ENCODE measurements around the gene GRID2. TPM values are rescaled to one million over a fixed set of nuclear protein-coding genes. Genes with fewer than 3 reads are reported as not detected.

GRID2 gene
- total and polyA plus RNA-seq, 2 of the 4 experiments (the other 2 are of a cell fraction), result under 0.01 TPM; not detected in 1

DNA sequence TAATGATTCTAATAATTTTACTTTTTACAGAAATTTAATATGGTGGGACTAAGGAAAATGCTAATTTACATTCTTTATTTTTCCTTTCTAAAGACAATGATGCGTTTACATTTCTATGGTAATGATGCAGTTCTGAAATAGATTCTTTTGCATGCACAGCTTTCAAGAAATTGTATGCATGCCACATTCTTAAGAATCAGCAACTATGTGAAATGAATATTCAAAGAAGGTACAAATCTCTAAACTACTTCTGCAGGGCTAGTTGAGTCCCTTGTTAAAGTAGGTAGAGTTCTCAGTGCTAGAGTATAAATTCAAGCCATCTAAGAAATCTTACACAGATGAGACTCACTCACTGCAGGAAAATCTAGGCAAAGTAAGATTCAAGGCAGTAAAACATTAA is 24.5 kb upstream of the GRID2 start:
- H2AK9ac ChIP-seq (replicated peaks; ENCODE audit: low read depth, low read length, poor library complexity), result no peak overlapping the region
- H4K91ac ChIP-seq (ENCODE audit: insufficient read depth, low read depth, low read length), result no peak overlapping the region
- H3K23ac ChIP-seq (ENCODE audit: low read depth, low read length), result no peak overlapping the region
- H4K8ac ChIP-seq (ENCODE audit: low read depth in 2 of 2, low read length in 2 of 2), result no peak overlapping the region
- H3K18ac ChIP-seq (ENCODE audit: low read depth, low read length), result no peak overlapping the region
- no peaks in the 10 kb centered on the region for H3K9me1 ChIP-seq (ENCODE audit: insufficient read depth, low read length)
- no peak overlapping the region for H2BK5ac ChIP-seq (ENCODE audit: low read depth, low read length, poor library complexity, severe bottlenecking)
- ChIA-PET CTCF (no interaction called here), POLR2A (ENCODE audit: unreplicated experiment) (no interaction called here)
- no peaks in the 10 kb centered on the region for H3K79me1 ChIP-seq (ENCODE audit: low read depth in 1 of 2, low read length in 2 of 2)
- BruUV-seq (replicated peaks), result no TSS peak
- no peak overlapping the region for H3K4me3 ChIP-seq (ENCODE audit: insufficient read depth, low read depth, low read length)
- no peaks in the 10 kb centered on the region for H3K36me3 ChIP-seq (ENCODE audit: control insufficient read depth, insufficient read depth, low read length)
- ATAC-seq (ENCODE audit: low read depth), result no peak
- H3K56ac ChIP-seq (ENCODE audit: extremely low read depth, insufficient read depth, low read length), result no peak overlapping the region
- dilution Hi-C loops (cut with HindIII; ENCODE audit: low sequenced_read_pairs, unreplicated experiment) (no loop called here), in situ Hi-C loops (cut with MboI; ENCODE audit: low sequenced_read_pairs) (no loop called here), intact Hi-C loops (cut with micrococcal nuclease) (no loop called here)
- H2AFZ ChIP-seq (replicated peaks; ENCODE audit: low read length, poor library complexity), result no peak overlapping the region
- no peak overlapping the region for H3K9ac ChIP-seq (ENCODE audit: low read depth, low read length)
- H3K27me3 ChIP-seq (ENCODE audit: control insufficient read depth, insufficient read depth, low read length), result no peaks in the 10 kb centered on the region
- H4K20me1 ChIP-seq (ENCODE audit: insufficient read depth, low read length), result no peaks in the 10 kb centered on the region
- TF ChIP-seq, protein P1, sequence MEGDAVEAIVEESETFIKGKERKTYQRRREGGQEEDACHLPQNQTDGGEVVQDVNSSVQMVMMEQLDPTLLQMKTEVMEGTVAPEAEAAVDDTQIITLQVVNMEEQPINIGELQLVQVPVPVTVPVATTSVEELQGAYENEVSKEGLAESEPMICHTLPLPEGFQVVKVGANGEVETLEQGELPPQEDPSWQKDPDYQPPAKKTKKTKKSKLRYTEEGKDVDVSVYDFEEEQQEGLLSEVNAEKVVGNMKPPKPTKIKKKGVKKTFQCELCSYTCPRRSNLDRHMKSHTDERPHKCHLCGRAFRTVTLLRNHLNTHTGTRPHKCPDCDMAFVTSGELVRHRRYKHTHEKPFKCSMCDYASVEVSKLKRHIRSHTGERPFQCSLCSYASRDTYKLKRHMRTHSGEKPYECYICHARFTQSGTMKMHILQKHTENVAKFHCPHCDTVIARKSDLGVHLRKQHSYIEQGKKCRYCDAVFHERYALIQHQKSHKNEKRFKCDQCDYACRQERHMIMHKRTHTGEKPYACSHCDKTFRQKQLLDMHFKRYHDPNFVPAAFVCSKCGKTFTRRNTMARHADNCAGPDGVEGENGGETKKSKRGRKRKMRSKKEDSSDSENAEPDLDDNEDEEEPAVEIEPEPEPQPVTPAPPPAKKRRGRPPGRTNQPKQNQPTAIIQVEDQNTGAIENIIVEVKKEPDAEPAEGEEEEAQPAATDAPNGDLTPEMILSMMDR (conservative IDR thresholded peaks at IDR 0.05; ENCODE audit: low read depth, low read length), result no peak
- no peak for TF ChIP-seq POLR2A (IDR thresholded peaks at IDR 0.05; ENCODE audit: low read depth, low read length)
- TF ChIP-seq MAFK (IDR thresholded peaks at IDR 0.05; ENCODE audit: low read depth, low read length), result no peak
- TF ChIP-seq MXI1 (IDR thresholded peaks at IDR 0.05; ENCODE audit: borderline replicate concordance, low read depth, low read length), result no peak
- TF ChIP-seq BHLHE40 (IDR thresholded peaks at IDR 0.05; ENCODE audit: low read depth, low read length), result no peak
- TF ChIP-seq MAZ (IDR thresholded peaks at IDR 0.05; ENCODE audit: borderline replicate concordance, low read depth, low read length), result no peak
- no peak for TF ChIP-seq FOS (IDR thresholded peaks at IDR 0.05; ENCODE audit: low read depth, low read length)
- no peak for TF ChIP-seq NFE2L2 (IDR thresholded peaks at IDR 0.05; ENCODE audit: low read depth, low read length)
- no peak for TF ChIP-seq RFX5 (IDR thresholded peaks at IDR 0.05; ENCODE audit: low read depth, low read length)
- TF ChIP-seq, protein P2, sequence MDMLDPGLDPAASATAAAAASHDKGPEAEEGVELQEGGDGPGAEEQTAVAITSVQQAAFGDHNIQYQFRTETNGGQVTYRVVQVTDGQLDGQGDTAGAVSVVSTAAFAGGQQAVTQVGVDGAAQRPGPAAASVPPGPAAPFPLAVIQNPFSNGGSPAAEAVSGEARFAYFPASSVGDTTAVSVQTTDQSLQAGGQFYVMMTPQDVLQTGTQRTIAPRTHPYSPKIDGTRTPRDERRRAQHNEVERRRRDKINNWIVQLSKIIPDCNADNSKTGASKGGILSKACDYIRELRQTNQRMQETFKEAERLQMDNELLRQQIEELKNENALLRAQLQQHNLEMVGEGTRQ (IDR thresholded peaks at IDR 0.05; ENCODE audit: low read depth, low read length), result no peak
- no peak for TF ChIP-seq RCOR1 (IDR thresholded peaks at IDR 0.05; ENCODE audit: insufficient replicate concordance, low read length)
- TF ChIP-seq CEBPB (IDR thresholded peaks at IDR 0.05; ENCODE audit: low read depth, low read length), result no peak
- TF ChIP-seq, protein P3, sequence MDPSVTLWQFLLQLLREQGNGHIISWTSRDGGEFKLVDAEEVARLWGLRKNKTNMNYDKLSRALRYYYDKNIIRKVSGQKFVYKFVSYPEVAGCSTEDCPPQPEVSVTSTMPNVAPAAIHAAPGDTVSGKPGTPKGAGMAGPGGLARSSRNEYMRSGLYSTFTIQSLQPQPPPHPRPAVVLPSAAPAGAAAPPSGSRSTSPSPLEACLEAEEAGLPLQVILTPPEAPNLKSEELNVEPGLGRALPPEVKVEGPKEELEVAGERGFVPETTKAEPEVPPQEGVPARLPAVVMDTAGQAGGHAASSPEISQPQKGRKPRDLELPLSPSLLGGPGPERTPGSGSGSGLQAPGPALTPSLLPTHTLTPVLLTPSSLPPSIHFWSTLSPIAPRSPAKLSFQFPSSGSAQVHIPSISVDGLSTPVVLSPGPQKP (IDR thresholded peaks at IDR 0.05; ENCODE audit: borderline replicate concordance, low read depth, low read length), result no peak
- no peak for TF ChIP-seq CHD1 (IDR thresholded peaks at IDR 0.05; ENCODE audit: low read depth, low read length)
- no peak for TF ChIP-seq SMC3 (IDR thresholded peaks at IDR 0.05; ENCODE audit: low read depth, low read length)
- no peak for DNase-seq
- no peaks in the 10 kb centered on the region for H3K9me3 ChIP-seq (ENCODE audit: control insufficient read depth, insufficient read depth, low read length)
- H3K4me2 ChIP-seq (ENCODE audit: low read depth, low read length), result no peak overlapping the region
- no peak overlapping the region for H2BK20ac ChIP-seq (ENCODE audit: low read depth, low read length)
- no peak overlapping the region for H2AK5ac ChIP-seq (ENCODE audit: low read depth, low read length)
- WGBS, 2 experiments (ENCODE audit: extremely low coverage in 2 of 2, insufficient read length in 1 of 2), result no CpG with 5 or more reads among the region's 1 CpG
- H2BK120ac ChIP-seq (ENCODE audit: low read depth, low read length), result no peak overlapping the region
- no peak overlapping the region for H3K4ac ChIP-seq (ENCODE audit: low read depth, low read length)
- H3K14ac ChIP-seq (replicated peaks; ENCODE audit: low read depth, low read length), result no peak overlapping the region
- no peak overlapping the region for H4K5ac ChIP-seq (ENCODE audit: low read depth, low read length)
- no peaks in the 10 kb centered on the region for H3K4me1 ChIP-seq (ENCODE audit: control insufficient read depth, insufficient read depth, low read length)
- no peak overlapping the region for H2BK15ac ChIP-seq (ENCODE audit: low read depth, low read length)
- H3K27ac ChIP-seq (ENCODE audit: insufficient read depth, low read length), result no peak overlapping the region
